Smooth muscle cell (in vitro differentiated cells): ENCODE measurements around the gene TNIP1. TPM values are rescaled to one million over a fixed set of nuclear protein-coding genes. Genes with fewer than 3 reads are reported as not detected.

Source experiments
- DNase-seq: peaks from one replicate; lab custom pipeline; 2025; ENCODE audit not compliant: unreplicated experiment; lab: John Stamatoyannopoulos, UW
- H2AFZ ChIP-seq: fragments of 200-600 bp; sonication (generic); 2 replicates; pipeline ENCODE4 v1.6.0; 2016; ENCODE audit warnings: antibody characterized with exemption, low read depth, mild to moderate bottlenecking
- H3F3A ChIP-seq: fragments of 200-600 bp; sonication (generic); 2 replicates; pipeline ENCODE4 v1.6.0; 2017; ENCODE audit warnings: antibody characterized with exemption, low read depth
- H3K27ac ChIP-seq: fragments of 200-600 bp; sonication (generic); 2 replicates; pipeline ENCODE4 v1.5.1; 2016; ENCODE audit warnings: low read depth, mild to moderate bottlenecking
- H3K27me3 ChIP-seq: fragments of 200-600 bp; sonication (generic); 2 replicates; pipeline ENCODE4 v1.6.1; 2016; ENCODE audit warnings: low read depth, mild to moderate bottlenecking
- H3K36me3 ChIP-seq: fragments of 200-600 bp; sonication (generic); 2 replicates; pipeline ENCODE4 v1.5.1; 2016; ENCODE audit warnings: low read depth
- H3K4me1 ChIP-seq: fragments of 200-600 bp; sonication (generic); 2 replicates; pipeline ENCODE4 v1.5.1; 2016; ENCODE audit warnings: low read depth
- H3K4me2 ChIP-seq: fragments of 200-600 bp; sonication (generic); 2 replicates; pipeline ENCODE4 v1.6.0; 2016; ENCODE audit warnings: mild to moderate bottlenecking
- H3K4me3 ChIP-seq: fragments of 200-600 bp; sonication (generic); 2 replicates; pipeline ENCODE4 v1.5.1; 2016; ENCODE audit warnings: mild to moderate bottlenecking
- H3K79me2 ChIP-seq: fragments of 200-600 bp; sonication (generic); 2 replicates; pipeline ENCODE4 v1.6.0; 2016; ENCODE audit warnings: low read depth, mild to moderate bottlenecking
- H3K9ac ChIP-seq: fragments of 200-600 bp; sonication (generic); 2 replicates; pipeline ENCODE4 v1.6.0; 2016; ENCODE audit warnings: low read depth
- H3K9me3 ChIP-seq: fragments of 200-600 bp; sonication (generic); replicated peaks from 2 replicates; pipeline ENCODE4 v1.5.1; 2016; ENCODE audit warnings: low read depth
- H4K20me1 ChIP-seq: fragments of 200-600 bp; sonication (generic); 2 replicates; pipeline ENCODE4 v1.6.0; 2016; ENCODE audit warnings: low read depth
- CTCF ChIP-seq: fragments of 200-600 bp; sonication (generic); IDR thresholded peaks from 2 replicates; pipeline ENCODE4 v1.5.1; 2017; ENCODE audit warnings: borderline replicate concordance, mild to moderate bottlenecking, antibody characterized with exemption; ENCODE audit not compliant: insufficient read depth, poor library complexity, severe bottlenecking
- WGBS: methylation state at CpG from one replicate; pipeline ENCODE4 v1.1.7; 2016; ENCODE audit warnings: low lambda C conversion rate; 5-methylcytosine and 5-hydroxymethylcytosine counted together
- polyA plus RNA-seq: library from polyadenylated mRNA; unstranded; fragments of >200 nt; fragmentation: Nextera tagmentation; extraction: Ambion mirVana; gene quantifications from 2 replicates; pipeline ENCODE4 v1.2.1, GENCODE V29; 2016
- total RNA-seq: library from RNA; depleted of rRNA; stranded (reverse); fragments of >200 nt; gene quantifications from 2 replicates; pipeline ENCODE4 v1.2.3, GENCODE V29; 2014

The TNIP1 gene
- total and polyA plus RNA-seq, 2 experiments from 2014 or later = 51.4 to 73.7 TPM

- no peaks in the 10 kb centered on the region for H3K9me3 ChIP-seq
- no peak for TF ChIP-seq CTCF
- H4K20me1 ChIP-seq = peaks cover 27% of the 10 kb centered on the region
- H3K79me2 ChIP-seq = peaks cover 1% of the 10 kb centered on the region
- H3K27ac ChIP-seq = no peak overlapping the region
- no peak for DNase-seq
- H3K4me1 ChIP-seq = no peaks in the 10 kb centered on the region
- H2AFZ ChIP-seq = no peak overlapping the region
- H3K36me3 ChIP-seq = peaks cover 4% of the 10 kb centered on the region
- H3K4me2 ChIP-seq = no peak overlapping the region
- no peak overlapping the region for H3K9ac ChIP-seq
- 95% methylated on average over 7 of the region's 7 CpGs for WGBS
- no peaks in the 10 kb centered on the region for H3K27me3 ChIP-seq
- no peaks in the 10 kb centered on the region for H3F3A ChIP-seq
- H3K4me3 ChIP-seq = no peak overlapping the region
These were observed 26.2 kb upstream of the TNIP1 start for GRCh38 chr5:151107084-151107483.

GRCh38 chr5:151106509-151106908 is 25.7 kb upstream of the TNIP1 start:
- Histone ChIP-seq H3K4me3 (no peak overlapping the region), H3K36me3 (peaks cover 4% of the 10 kb centered on the region), H3F3A (no peaks in the 10 kb centered on the region), H3K4me1 (no peaks in the 10 kb centered on the region), H3K9ac (no peak overlapping the region), H3K27ac (no peak overlapping the region), H3K9me3 (no peaks in the 10 kb centered on the region), H4K20me1 (peaks cover 21% of the 10 kb centered on the region), H2AFZ (no peak overlapping the region), H3K27me3 (no peaks in the 10 kb centered on the region), H3K79me2 (no peaks in the 10 kb centered on the region), H3K4me2 (no peak overlapping the region)
- WGBS = 91% methylated on average over 2 of the region's 2 CpGs
- no peak for DNase-seq
- TF ChIP-seq CTCF = no peak

GRCh38 chr5:151106043-151106442 is 25.2 kb upstream of the TNIP1 start:
- WGBS = 91% methylated on average over 5 of the region's 5 CpGs
- Histone ChIP-seq H3K27me3 (no peaks in the 10 kb centered on the region), H3K9ac (no peak overlapping the region), H4K20me1 (peaks cover 18% of the 10 kb centered on the region), H2AFZ (no peak overlapping the region), H3K36me3 (no peaks in the 10 kb centered on the region), H3K27ac (no peak overlapping the region), H3K4me3 (no peak overlapping the region), H3F3A (no peaks in the 10 kb centered on the region), H3K4me2 (no peak overlapping the region), H3K9me3 (no peaks in the 10 kb centered on the region), H3K79me2 (no peaks in the 10 kb centered on the region), H3K4me1 (no peaks in the 10 kb centered on the region)
- no peak for TF ChIP-seq CTCF
- DNase-seq = no peak

DNA sequence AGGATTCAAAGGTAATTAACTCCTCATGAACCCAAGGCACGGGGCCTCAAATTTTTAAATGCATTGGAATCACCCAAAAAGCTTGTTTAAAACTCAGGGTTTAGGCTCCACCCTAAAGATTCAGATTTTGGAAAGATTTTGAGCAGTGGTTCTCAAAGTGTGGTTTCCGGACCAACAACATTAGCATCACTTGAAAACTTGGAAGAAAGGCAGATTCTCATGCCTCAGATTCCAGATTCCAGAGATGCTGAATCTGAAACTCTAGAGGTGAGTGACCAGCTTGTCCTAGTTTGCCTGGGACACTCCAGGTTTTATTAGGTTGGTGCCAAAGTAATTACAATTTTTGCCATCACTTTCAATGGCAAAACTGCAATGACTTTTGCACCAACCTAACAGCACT is 24.7 kb upstream of the TNIP1 start:
- Histone ChIP-seq H3K4me1 (no peaks in the 10 kb centered on the region), H3K27me3 (no peaks in the 10 kb centered on the region), H3K36me3 (no peaks in the 10 kb centered on the region), H2AFZ (no peak overlapping the region), H3K27ac (no peak overlapping the region), H3K9me3 (no peaks in the 10 kb centered on the region), H4K20me1 (peaks cover 14% of the 10 kb centered on the region), H3F3A (no peaks in the 10 kb centered on the region), H3K79me2 (no peaks in the 10 kb centered on the region), H3K4me3 (no peak overlapping the region), H3K4me2 (no peak overlapping the region), H3K9ac (no peak overlapping the region)
- TF ChIP-seq CTCF = no peak
- 97% methylated on average over 2 of the region's 2 CpGs for WGBS
- no peak for DNase-seq
